H1 (cell line): Measurements from ENCODE around the gene PRKCZ. TPM values are rescaled to one million over a fixed set of nuclear protein-coding genes. Genes with fewer than 3 reads are reported as not detected.

Experiments used
- CTCF ChIA-PET: fragments of 300-600 bp; sonication (Branson Sonifier 250); formaldehyde crosslinking; loops from one replicate; lab custom pipeline; 2021; ENCODE audit not compliant: partially characterized antibody; lab: Charles Lee
- POLR2A ChIA-PET: fragments of 300-600 bp; sonication (Branson Sonifier 250); formaldehyde crosslinking; loops from one replicate; lab custom pipeline; 2021; ENCODE audit warnings: inconsistent platforms; ENCODE audit not compliant: partially characterized antibody; lab: Charles Lee
- DNase-seq, 2 experiments: peaks; one replicate each; pipeline versions ENCODE4 v3.0.0 to v3.0.0-alpha.2; 2010 to 2022; ENCODE audit warnings: low spot score in 2 of 2, low read depth in 1 of 2, mixed read lengths in 1 of 2
- FAIRE-seq: peaks from 2 replicates; lab custom pipeline; 2011; peaks lifted over from hg19 to GRCh38; lab: Jason Lieb, UNC
- H2AFZ ChIP-seq: 2 replicates; pipeline ENCODE4 v1.8.1; 2012; ENCODE audit warnings: low read length, inconsistent platforms
- H2AK5ac ChIP-seq: 2 replicates; pipeline ENCODE4 v1.6.1; 2013; ENCODE audit warnings: low read depth, low read length
- H2BK120ac ChIP-seq: replicated peaks from 2 replicates; pipeline ENCODE3; 2013; ENCODE audit warnings: low read depth, low read length, inconsistent platforms
- H2BK12ac ChIP-seq: 2 replicates; pipeline ENCODE4 v1.6.1; 2013; ENCODE audit warnings: low read depth, low read length
- H2BK15ac ChIP-seq: 2 replicates; pipeline ENCODE4 v1.6.1; 2013; ENCODE audit warnings: low read length
- H2BK20ac ChIP-seq: 2 replicates; pipeline ENCODE4 v1.6.1; 2013; ENCODE audit warnings: low read length
- H2BK5ac ChIP-seq: 2 replicates; pipeline ENCODE4 v1.6.1; 2013; ENCODE audit warnings: low read depth, low read length
- H3K14ac ChIP-seq: 2 replicates; pipeline ENCODE4 v1.6.1; 2013; ENCODE audit warnings: inconsistent platforms; ENCODE audit not compliant: insufficient read length
- H3K18ac ChIP-seq: 2 replicates; pipeline ENCODE4 v1.6.1; 2013; ENCODE audit warnings: low read length; ENCODE audit errors: extremely low read depth
- H3K23ac ChIP-seq: 2 replicates; pipeline ENCODE4 v1.6.1; 2013; ENCODE audit warnings: inconsistent platforms; ENCODE audit not compliant: insufficient read length
- H3K23me2 ChIP-seq: 2 replicates; pipeline ENCODE4 v1.6.1; 2013; ENCODE audit warnings: low read depth, low read length
- H3K27ac ChIP-seq: 2 replicates; pipeline ENCODE4 v1.6.1; 2011; ENCODE audit warnings: low read depth, low read length, inconsistent platforms
- H3K27me3 ChIP-seq, 4 experiments: replicated peaks in 1 of 4; 1 replicate in 1 of 4; 2 replicates in 3 of 4; pipeline versions ENCODE4 v1.6.1 to v1.8.1; 2011 to 2013; ENCODE audit warnings: low read length in 3 of 4, mild to moderate bottlenecking in 3 of 4, inconsistent platforms in 2 of 4, mixed read lengths in 2 of 4, moderate library complexity in 1 of 4; ENCODE audit not compliant: control insufficient read depth in 3 of 4, insufficient read depth in 3 of 4; ENCODE audit errors: extremely low read depth in 1 of 4
- H3K36me3 ChIP-seq, 4 experiments: 2 replicates each; pipeline versions ENCODE4 v1.6.1 to v1.8.1; 2011 to 2013; ENCODE audit warnings: mild to moderate bottlenecking in 4 of 4, low read length in 3 of 4, moderate library complexity in 2 of 4, control low read depth in 1 of 4, inconsistent platforms in 1 of 4; ENCODE audit not compliant: insufficient read depth in 4 of 4, control insufficient read depth in 2 of 4
- H3K4ac ChIP-seq: replicated peaks from 2 replicates; pipeline ENCODE3; 2013; ENCODE audit warnings: low read length, low read depth, mixed read lengths, inconsistent platforms; ENCODE audit not compliant: insufficient read length
- H3K4me1 ChIP-seq, 4 experiments: replicated peaks in 1 of 4; 1 replicate in 1 of 4; 2 replicates in 3 of 4; pipeline versions ENCODE4 v1.6.1 to v1.8.1; 2011 to 2013; ENCODE audit warnings: low read length in 3 of 4, inconsistent platforms in 2 of 4, mixed read lengths in 1 of 4; ENCODE audit not compliant: insufficient read depth in 4 of 4, control insufficient read depth in 3 of 4
- H3K4me2 ChIP-seq, 2 experiments: 2 replicates each; pipeline versions ENCODE4 v1.6.1 to v1.8.1; 2011 to 2013; ENCODE audit warnings: low read depth in 2 of 2, low read length in 2 of 2, control low read depth in 1 of 2, inconsistent platforms in 1 of 2, mild to moderate bottlenecking in 1 of 2; ENCODE audit not compliant: insufficient read depth in 1 of 2
- H3K4me3 ChIP-seq, 4 experiments: fragments of 200-600, 300-600 bp in 1 of 4; sonication (generic), shearing (Covaris generic), sonication (Bioruptor Twin) in 1 of 4; 2 replicates each; pipeline versions ENCODE4 v1.5.1 to v1.8.1; 2011 to 2016; ENCODE audit warnings: low read length in 4 of 4, low read depth in 3 of 4, control low read depth in 2 of 4, inconsistent platforms in 2 of 4, mild to moderate bottlenecking in 2 of 4, mixed read lengths in 1 of 4, moderate library complexity in 1 of 4; ENCODE audit not compliant: insufficient read depth in 2 of 4; ENCODE audit errors: extremely low read depth in 1 of 4
- H3K56ac ChIP-seq: replicated peaks from 2 replicates; pipeline ENCODE3; 2013; ENCODE audit warnings: low read depth, mild to moderate bottlenecking, mixed read lengths, low read length, inconsistent platforms; ENCODE audit not compliant: insufficient read length
- H3K79me1 ChIP-seq: 2 replicates; pipeline ENCODE4 v1.6.1; 2013; ENCODE audit warnings: low read depth, low read length, control low read depth
- H3K79me2 ChIP-seq, 2 experiments: 2 replicates each; pipeline versions ENCODE4 v1.6.1 to v1.8.1; 2012 to 2013; ENCODE audit warnings: low read length in 2 of 2, mild to moderate bottlenecking in 2 of 2, inconsistent platforms in 1 of 2; ENCODE audit not compliant: insufficient read depth in 2 of 2, control insufficient read depth in 1 of 2
- H3K9ac ChIP-seq, 4 experiments: replicated peaks in 1 of 4; 1 replicate in 1 of 4; 2 replicates in 3 of 4; pipeline versions ENCODE4 v1.6.1 to v1.8.1; 2011 to 2013; ENCODE audit warnings: low read depth in 3 of 4, low read length in 3 of 4, control low read depth in 2 of 4, mild to moderate bottlenecking in 2 of 4, moderate library complexity in 2 of 4, inconsistent platforms in 1 of 4; ENCODE audit errors: extremely low read depth in 1 of 4
- H3K9me3 ChIP-seq, 2 experiments: 2 replicates each; pipeline versions ENCODE4 v1.6.1 to v1.8.1; 2012 to 2013; ENCODE audit warnings: mild to moderate bottlenecking in 2 of 2, moderate library complexity in 2 of 2, control low read depth in 1 of 2, inconsistent platforms in 1 of 2, low read depth in 1 of 2, low read length in 1 of 2, mixed read lengths in 1 of 2; ENCODE audit not compliant: insufficient read depth in 2 of 2
- H4K20me1 ChIP-seq, 2 experiments: replicated peaks in 1 of 2; 2 replicates each; pipeline versions ENCODE3 to v1.8.1; 2011 to 2013; ENCODE audit warnings: inconsistent platforms in 2 of 2, low read length in 2 of 2, mild to moderate bottlenecking in 1 of 2; ENCODE audit not compliant: insufficient read depth in 2 of 2, control insufficient read depth in 1 of 2
- H4K5ac ChIP-seq: 2 replicates; pipeline ENCODE4 v1.6.1; 2013; ENCODE audit warnings: low read length, low read depth, mixed read lengths, inconsistent platforms; ENCODE audit not compliant: insufficient read length
- H4K8ac ChIP-seq: 2 replicates; pipeline ENCODE4 v1.8.0; 2013; ENCODE audit warnings: mild to moderate bottlenecking, moderate library complexity, low read length, inconsistent platforms; ENCODE audit not compliant: insufficient read depth; ENCODE audit errors: extremely low read depth
- H4K91ac ChIP-seq: replicated peaks from 2 replicates; pipeline ENCODE3; 2013; ENCODE audit warnings: low read length, mixed read lengths, inconsistent platforms; ENCODE audit not compliant: insufficient read length
- CHD2 ChIP-seq: IDR thresholded peaks from 2 replicates; pipeline ENCODE4 v1.6.1; 2012; ENCODE audit warnings: low read length, improper control_type of control experiment
- EGR1 ChIP-seq: IDR thresholded peaks from 2 replicates; pipeline ENCODE4 v1.6.1; 2011; ENCODE audit warnings: low read depth, low read length, borderline replicate concordance
- EZH2 ChIP-seq: fragments of 200-600 bp; sonication (generic); IDR thresholded peaks from 2 replicates; pipeline ENCODE4 v1.7.1; 2012; ENCODE audit warnings: low read depth, mild to moderate bottlenecking, moderate library complexity, low read length, inconsistent platforms; ENCODE audit not compliant: severe bottlenecking
- FOSL1 ChIP-seq: IDR thresholded peaks from 2 replicates; pipeline ENCODE4 v1.6.1; 2011; ENCODE audit warnings: mild to moderate bottlenecking, low read depth, low read length, moderate library complexity; ENCODE audit not compliant: insufficient read depth
- HDAC2 ChIP-seq, 2 experiments: fragments of 300-600 bp in 1 of 2; sonication (generic) in 1 of 2; IDR thresholded peaks; 2 replicates each; pipeline ENCODE4 v1.6.1; 2011 to 2012; ENCODE audit warnings: low read depth in 2 of 2, low read length in 2 of 2, mild to moderate bottlenecking in 2 of 2, moderate library complexity in 2 of 2, borderline replicate concordance in 1 of 2, inconsistent platforms in 1 of 2
- KDM4A ChIP-seq: IDR thresholded peaks from one replicate; pipeline ENCODE4 v1.7.1; 2012; ENCODE audit warnings: low read depth, mild to moderate bottlenecking, moderate library complexity, low read length, inconsistent platforms; ENCODE audit not compliant: severe bottlenecking
- NANOG ChIP-seq: IDR thresholded peaks from 2 replicates; pipeline ENCODE4 v1.6.1; 2011; ENCODE audit warnings: low read length, low read depth, mild to moderate bottlenecking, inconsistent platforms; ENCODE audit not compliant: insufficient read depth, poor library complexity, severe bottlenecking
- RFX5 ChIP-seq: IDR thresholded peaks from 2 replicates; pipeline ENCODE4 v1.6.1; 2011; ENCODE audit warnings: low read depth, low read length, improper control_type of control experiment, borderline replicate concordance
- RXRA ChIP-seq: IDR thresholded peaks from 2 replicates; pipeline ENCODE4 v1.6.1; 2011; ENCODE audit warnings: low read depth, mild to moderate bottlenecking, low read length, moderate library complexity; ENCODE audit not compliant: insufficient read depth
- SIRT6 ChIP-seq: IDR thresholded peaks from one replicate; pipeline ENCODE4 v1.7.1; 2012; ENCODE audit warnings: low read length, inconsistent platforms
- SRF ChIP-seq: IDR thresholded peaks from 2 replicates; pipeline ENCODE4 v1.6.1; 2011; ENCODE audit warnings: mild to moderate bottlenecking, low read depth, low read length, moderate library complexity
- SUZ12 ChIP-seq: fragments of 200-600 bp; sonication (generic); IDR thresholded peaks from 2 replicates; pipeline ENCODE4 v1.6.1; 2012; ENCODE audit warnings: mild to moderate bottlenecking, inconsistent platforms, low read length, moderate library complexity, mixed read lengths
- TAF7 ChIP-seq: optimal IDR thresholded peaks from 2 replicates; pipeline ENCODE3; 2011; ENCODE audit warnings: low read depth, mild to moderate bottlenecking, inconsistent platforms, low read length, moderate library complexity, borderline replicate concordance
- TCF12 ChIP-seq: IDR thresholded peaks from 2 replicates; pipeline ENCODE4 v1.6.1; 2011; ENCODE audit warnings: low read depth, mild to moderate bottlenecking, low read length
- WGBS, 2 experiments: shearing (Covaris generic) in 1 of 2; methylation state at CpG; one replicate each; pipeline versions ENCODE4 v1.1.6 to v1.1.7; 2013 to 2015; ENCODE audit warnings: low lambda C conversion rate in 2 of 2, mixed read lengths in 2 of 2, inconsistent platforms in 1 of 2, low coverage in 1 of 2, missing lambda C conversion rate in 1 of 2; ENCODE audit not compliant: insufficient replicate concordance in 2 of 2, insufficient coverage in 1 of 2, insufficient read length in 1 of 2; ENCODE audit errors: extremely low coverage in 1 of 2, missing lambda C conversion rate in 1 of 2; 5-methylcytosine and 5-hydroxymethylcytosine counted together
- polyA plus RNA-seq, 7 experiments: library from polyadenylated mRNA; depleted of rRNA in 3 of 7; stranded (reverse) in 5 of 7; unstranded in 2 of 7; fragments of >200 nt in 5 of 7; fragments of 200-250 nt in 2 of 7; gene quantifications; 1 replicate in 5 of 7; 2 replicates in 1 of 7; 4 replicates in 1 of 7; pipeline versions ENCODE4 v1.2.1 to v1.2.3, GENCODE V29; 2011 to 2013; ENCODE audit warnings: missing spikeins in 2 of 7, mixed read lengths in 2 of 7
- total RNA-seq: library from RNA; stranded (reverse); fragmentation: NEBNext Ultra II Directional; extraction: Animal tissue kit (Norgen Biotek cat#: 25700); gene quantifications from 2 replicates; pipeline ENCODE4 v1.2.1, GENCODE V29; 2021

PRKCZ gene
- total and polyA plus RNA-seq, 2 of the 8 experiments (the other 6 are each of a cell fraction or from before 2014, with no cell fraction given): 37.4 to 45.1 TPM

DNA sequence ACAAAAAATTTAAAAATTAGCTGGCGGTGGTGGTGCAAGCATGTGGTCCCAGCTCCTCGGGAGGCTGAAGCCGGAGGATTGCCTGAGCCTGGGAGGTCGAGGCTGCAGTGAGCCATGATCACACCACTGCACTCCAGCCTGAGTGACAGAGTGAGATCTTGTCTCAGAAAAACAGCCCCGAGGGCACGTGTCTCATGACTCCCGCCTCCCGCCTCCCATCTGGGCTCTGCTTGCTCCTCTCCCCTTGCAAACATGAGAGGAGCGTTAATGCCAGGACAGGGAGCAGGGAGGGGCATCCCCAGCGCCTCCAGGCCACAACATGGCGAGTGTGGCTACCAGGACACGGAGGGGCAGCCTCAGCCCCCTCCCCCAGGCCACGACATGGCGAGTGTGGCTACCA, 116.0 kb downstream of the PRKCZ start:
- Histone ChIP-seq H2BK120ac (no peak overlapping the region), H2BK5ac (no peak overlapping the region), H3K18ac (no peak overlapping the region), H3K9me3 (no peaks in the 10 kb centered on the region), H3K4me1 (peaks cover 0 to 3% (median 0%) of the 10 kb centered on the region in 4 experiments; a peak in 2 of 7 replicates), H3K36me3 (0 out of 8 replicates have a peak, but pooled peaks cover 0 to 3% (median 0%) of the 10 kb centered on the region in 4 experiments), H4K8ac (no peak overlapping the region), H2AFZ (no peak overlapping the region), H3K4me3 (no peak overlapping the region), H3K79me1 (no peaks in the 10 kb centered on the region; the same call in none of the 2 replicates), H4K5ac (no peak overlapping the region), H3K9ac (no peak overlapping the region), H3K4ac (no peak overlapping the region), H2BK20ac (no peak overlapping the region), H3K79me2 (no peaks in the 10 kb centered on the region; a peak in 1 of 4 replicates), H2BK15ac (no peak overlapping the region), H3K27ac (no peak overlapping the region), H3K4me2 (no peak overlapping the region), H3K14ac (no peak overlapping the region), H3K27me3 (no peaks in the 10 kb centered on the region), H4K91ac (no peak overlapping the region), H2BK12ac (no peak overlapping the region; the same call in 1 of the 2 replicates), H3K23me2 (no peaks in the 10 kb centered on the region), H3K23ac (no peak overlapping the region), H3K56ac (no peak overlapping the region), H4K20me1 (peaks cover 0 to 5% of the 10 kb centered on the region in 2 experiments), H2AK5ac (no peak overlapping the region)
- POLR2A ChIA-PET: interaction anchor here (0.6 to 1.0 kb wide), 2 partner anchors 12 to 98 kb away, joined by 3 read pairs; no protein-coding TSS in a partner anchor
- no peak for FAIRE-seq
- 86% methylated on average over 10 of the region's 14 CpGs; no CpG with 5 or more reads in 1 of the 2 experiments for WGBS, 2 experiments
- no peak for DNase-seq
- CTCF ChIA-PET: interaction anchor here (0.9 to 4.7 kb wide), 6 partner anchors 8 to 216 kb away, joined by 3 to 47 read pairs (median 6); no protein-coding TSS in a partner anchor
- TF ChIP-seq TCF12: no peak
- TF ChIP-seq HDAC2 (IDR thresholded peaks at IDR 0.05; ENCODE audit: borderline replicate concordance in 1 of 2, low read depth in 2 of 2, low read length in 2 of 2): no peak
- no peak for TF ChIP-seq SIRT6
- TF ChIP-seq SUZ12: no peak
- no peak for TF ChIP-seq TAF7
- TF ChIP-seq NANOG: no peak
- TF ChIP-seq RXRA: no peak
- TF ChIP-seq SRF: no peak
- TF ChIP-seq EZH2: no peak
- TF ChIP-seq CHD2: no peak
- no peak for TF ChIP-seq RFX5
- TF ChIP-seq KDM4A: no peak
- no peak for TF ChIP-seq FOSL1
- TF ChIP-seq EGR1: no peak
